Mesenchymal stem cell (in vitro differentiated cells and primary cell): ENCODE results near the gene FCHSD1.

Experiments
- DNase-seq: peaks from one replicate; pipeline ENCODE4 v3.0.0-alpha.2; 2013
- H2AFZ ChIP-seq: one replicate; pipeline ENCODE4 v1.6.1; 2013; ENCODE audit warnings: low read depth, mild to moderate bottlenecking, control low read depth, inconsistent platforms, low read length, moderate library complexity
- H2AK5ac ChIP-seq: 2 replicates; pipeline ENCODE4 v1.6.1; 2013; ENCODE audit warnings: low read length, moderate library complexity, mild to moderate bottlenecking, inconsistent platforms; ENCODE audit not compliant: severe bottlenecking
- H2BK120ac ChIP-seq: one replicate; pipeline ENCODE4 v1.6.1; 2013; ENCODE audit warnings: low read depth, mild to moderate bottlenecking, inconsistent platforms, low read length, moderate library complexity
- H2BK12ac ChIP-seq, 2 experiments: one replicate each; pipeline ENCODE4 v1.6.1; 2013; ENCODE audit warnings: inconsistent platforms in 2 of 2, low read length in 2 of 2, mild to moderate bottlenecking in 2 of 2, moderate library complexity in 2 of 2, control low read depth in 1 of 2
- H2BK15ac ChIP-seq: one replicate; pipeline ENCODE4 v1.6.1; 2013; ENCODE audit warnings: mild to moderate bottlenecking, low read depth, inconsistent platforms; ENCODE audit not compliant: poor library complexity, severe bottlenecking
- H2BK5ac ChIP-seq: 2 replicates; pipeline ENCODE4 v1.6.1; 2013; ENCODE audit warnings: low read depth, mild to moderate bottlenecking, low read length, control low read depth, inconsistent platforms; ENCODE audit not compliant: poor library complexity, severe bottlenecking
- H3K14ac ChIP-seq, 2 experiments: one replicate each; pipeline ENCODE4 v1.6.1; 2013; ENCODE audit warnings: inconsistent platforms in 2 of 2, low read length in 2 of 2, control low read depth in 1 of 2, mild to moderate bottlenecking in 1 of 2, moderate library complexity in 1 of 2
- H3K18ac ChIP-seq, 2 experiments: one replicate each; pipeline ENCODE4 v1.6.1; 2013; ENCODE audit warnings: inconsistent platforms in 2 of 2, low read length in 2 of 2, control low read depth in 1 of 2, low read depth in 1 of 2, mild to moderate bottlenecking in 1 of 2
- H3K23ac ChIP-seq, 2 experiments: one replicate each; pipeline ENCODE4 v1.6.1; 2013; ENCODE audit warnings: inconsistent platforms in 2 of 2, low read length in 2 of 2, mild to moderate bottlenecking in 2 of 2, moderate library complexity in 2 of 2, control low read depth in 1 of 2
- H3K27ac ChIP-seq: 2 replicates; pipeline ENCODE4 v1.5.1; 2013; ENCODE audit warnings: mild to moderate bottlenecking, moderate library complexity, low read length, control low read depth, inconsistent platforms; ENCODE audit not compliant: poor library complexity, severe bottlenecking
- H3K27me3 ChIP-seq, 2 experiments: 2 replicates each; pipeline versions ENCODE4 v1.6.1 to v1.7.0; 2013; ENCODE audit warnings: low read length in 2 of 2, mild to moderate bottlenecking in 2 of 2, moderate library complexity in 2 of 2, control low read depth in 1 of 2, inconsistent platforms in 1 of 2; ENCODE audit not compliant: control insufficient read depth in 1 of 2, insufficient read depth in 1 of 2
- H3K36me3 ChIP-seq, 2 experiments: 2 replicates each; pipeline versions ENCODE4 v1.6.1 to v1.7.0; 2013; ENCODE audit warnings: low read length in 2 of 2, control low read depth in 1 of 2, inconsistent platforms in 1 of 2, low read depth in 1 of 2, mild to moderate bottlenecking in 1 of 2; ENCODE audit not compliant: insufficient read depth in 2 of 2, control insufficient read depth in 1 of 2
- H3K4ac ChIP-seq, 2 experiments: one replicate each; pipeline ENCODE4 v1.6.1; 2013; ENCODE audit warnings: inconsistent platforms in 2 of 2, low read length in 2 of 2, mild to moderate bottlenecking in 2 of 2, moderate library complexity in 2 of 2, control low read depth in 1 of 2, low read depth in 1 of 2
- H3K4me1 ChIP-seq: 2 replicates; pipeline ENCODE4 v1.6.1; 2013; ENCODE audit warnings: low read depth, low read length, control low read depth; ENCODE audit not compliant: control insufficient read depth, insufficient read depth
- H3K4me2 ChIP-seq: 2 replicates; pipeline ENCODE4 v1.6.1; 2013; ENCODE audit warnings: low read length, mild to moderate bottlenecking, inconsistent platforms; ENCODE audit not compliant: poor library complexity, severe bottlenecking
- H3K4me3 ChIP-seq, 2 experiments: 2 replicates each; pipeline versions ENCODE4 v1.5.1 to v1.7.0; 2013; ENCODE audit warnings: low read length in 2 of 2, mild to moderate bottlenecking in 2 of 2, control low read depth in 1 of 2, low read depth in 1 of 2; ENCODE audit not compliant: insufficient read depth in 1 of 2
- H3K79me1 ChIP-seq: replicated peaks from 2 replicates; pipeline ENCODE4 v1.6.1; 2013; ENCODE audit warnings: mild to moderate bottlenecking, control low read depth, low read length, inconsistent platforms; ENCODE audit not compliant: poor library complexity, severe bottlenecking
- H3K9ac ChIP-seq: 2 replicates; pipeline ENCODE4 v1.7.0; 2013; ENCODE audit warnings: mild to moderate bottlenecking, low read length, moderate library complexity
- H3K9me3 ChIP-seq: 2 replicates; pipeline ENCODE4 v1.7.0; 2013; ENCODE audit warnings: mild to moderate bottlenecking, low read length; ENCODE audit not compliant: control insufficient read depth
- H4K8ac ChIP-seq: one replicate; pipeline ENCODE4 v1.6.1; 2013; ENCODE audit warnings: inconsistent platforms, mild to moderate bottlenecking, low read length, moderate library complexity
- H4K91ac ChIP-seq: one replicate; pipeline ENCODE4 v1.6.1; 2013; ENCODE audit warnings: mild to moderate bottlenecking, low read length, inconsistent platforms
- WGBS: methylation state at CpG from one replicate; pipeline ENCODE4 v1.1.7; 2013; ENCODE audit warnings: mixed read lengths; 5-methylcytosine and 5-hydroxymethylcytosine counted together

Gene FCHSD1

DNA sequence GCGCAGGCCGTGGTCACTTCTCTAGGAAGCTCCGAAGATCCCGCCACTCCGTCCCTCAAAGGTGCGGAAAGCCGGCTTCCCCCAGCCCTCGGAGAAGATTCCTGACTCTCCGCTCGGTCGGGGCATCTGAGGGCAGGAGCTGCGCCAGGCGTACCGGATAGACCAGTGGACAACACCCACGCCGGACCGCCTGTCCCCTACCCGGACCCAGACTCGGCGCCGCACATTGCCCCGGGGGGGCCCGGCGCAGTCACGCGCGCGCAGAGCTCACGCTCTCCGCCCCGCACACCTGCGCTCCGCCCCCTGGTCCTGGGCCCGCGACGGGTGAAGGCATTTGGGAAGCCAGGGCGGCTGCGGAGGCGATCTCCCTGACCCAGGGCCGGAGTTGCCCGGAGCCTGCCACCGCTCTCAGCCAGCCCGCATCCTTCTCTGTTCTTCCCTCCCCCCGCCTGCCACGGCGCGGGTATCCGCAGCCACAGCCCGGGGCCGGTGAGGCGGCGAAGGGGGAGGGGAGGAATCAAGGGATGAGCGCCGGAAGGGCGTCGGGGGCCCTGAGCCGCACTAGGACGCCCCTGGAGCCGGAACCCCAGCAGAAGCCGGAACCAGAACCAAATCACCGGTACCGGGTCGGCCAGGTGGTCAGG lies 14.0 kb downstream of the FCHSD1 start:
- H3K9ac ChIP-seq, result peak overlapping the region; percentile 94
- H3K23ac ChIP-seq, result peak overlapping the region in 1 of 2 experiments; percentile 35
- 1% methylated on average over 48 of the region's 63 CpGs for WGBS
- no peak overlapping the region for H3K27ac ChIP-seq
- peaks cover 0 to 4% of the 10 kb centered on the region in 2 experiments for H3K27me3 ChIP-seq
- peak overlapping the region; percentile 33 for H2BK15ac ChIP-seq
- peak overlapping the region in 1 of 2 experiments; percentile 44 for H3K14ac ChIP-seq
- peak overlapping the region; percentile 54 to 63 for H3K18ac ChIP-seq
- peak overlapping the region; percentile 69 to 90 for H3K4me3 ChIP-seq
- H4K8ac ChIP-seq, result no peak overlapping the region
- H3K36me3 ChIP-seq, result peaks cover 27 to 30% of the 10 kb centered on the region in 2 experiments
- peak overlapping the region; percentile 80 for H2AFZ ChIP-seq
- peaks cover 29% of the 10 kb centered on the region for H3K4me1 ChIP-seq
- peak overlapping the region in 1 of 2 experiments; percentile 12 for H2BK12ac ChIP-seq
- peak overlapping the region in 1 of 2 experiments; percentile 54 for H3K4ac ChIP-seq
- no peak overlapping the region for H2BK5ac ChIP-seq
- no peak for DNase-seq
- H2AK5ac ChIP-seq, result no peak overlapping the region
- peaks cover 23% of the 10 kb centered on the region for H3K79me1 ChIP-seq
- H2BK120ac ChIP-seq, result no peak overlapping the region
- no peaks in the 10 kb centered on the region for H3K9me3 ChIP-seq
- peak overlapping the region; percentile 46 for H4K91ac ChIP-seq
- H3K4me2 ChIP-seq, result peak overlapping the region; percentile 98

DNA sequence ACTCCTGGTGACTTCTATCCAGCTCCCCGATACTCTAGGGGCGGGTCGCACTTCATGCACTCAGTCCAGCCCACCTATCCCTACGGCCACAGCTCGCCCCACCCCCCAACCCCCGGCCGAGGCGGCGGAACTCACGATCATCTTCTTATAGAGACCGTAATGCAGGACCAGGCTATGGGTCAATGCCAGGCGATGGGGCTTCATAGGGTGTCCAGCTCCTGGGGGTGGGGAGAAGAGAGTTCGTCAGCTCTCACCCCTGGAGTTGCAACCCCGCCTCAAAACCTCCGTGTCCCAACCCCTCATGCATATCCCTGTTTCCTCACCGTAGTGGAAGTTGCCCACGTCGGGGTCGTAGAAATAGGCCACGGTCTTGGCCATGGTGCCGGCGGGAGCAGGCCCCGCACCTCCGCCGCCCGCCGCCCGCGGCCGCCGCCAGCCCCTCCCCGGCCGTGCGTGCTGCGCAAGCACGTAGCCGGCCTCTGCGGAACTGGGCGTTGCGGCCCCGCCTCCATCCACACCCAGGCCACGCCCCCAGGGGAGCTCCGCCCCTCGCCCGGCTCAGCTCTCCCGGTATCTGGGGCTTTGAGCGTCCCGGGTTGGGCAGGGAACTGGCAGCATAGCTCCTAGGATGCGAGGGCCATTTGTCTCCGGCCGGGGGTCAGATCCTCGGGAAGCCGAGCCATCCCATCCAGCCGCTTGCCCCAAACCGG lies 14.7 kb downstream of the FCHSD1 start, which contains the start of the genes HDAC3 and RELL2:
Gene HDAC3, minus strand, starts transcription at position 437 of the 710 bp plus-strand sequence. Its CDS starts 59 bp downstream, at position 378.
Gene RELL2, plus strand, starts transcription at position 585 of the 710 bp plus-strand sequence. CDS start 1,229 bp downstream, outside the sequence.
- no peaks in the 10 kb centered on the region for H3K9me3 ChIP-seq
- peak within 1 kb of the TSS in 1 of 2 experiments; percentile 92 for H3K14ac ChIP-seq
- H3K4me1 ChIP-seq, result peaks cover 29% of the 10 kb centered on the region
- no peak within 1 kb of the TSS for H2AK5ac ChIP-seq
- H3K18ac ChIP-seq, result peak within 1 kb of the TSS; percentile 72 to 89
- peak within 1 kb of the TSS; percentile 98 for H3K4me2 ChIP-seq
- H3K23ac ChIP-seq, result peak within 1 kb of the TSS in 1 of 2 experiments; percentile 96
- peaks cover 24 to 30% of the 10 kb centered on the region in 2 experiments for H3K36me3 ChIP-seq
- H2BK5ac ChIP-seq, result peak within 1 kb of the TSS; percentile 61
- H3K27ac ChIP-seq, result peak within 1 kb of the TSS; percentile 37
- peak within 1 kb of the TSS; percentile 90 to 94 for H3K4me3 ChIP-seq
- peak within 1 kb of the TSS; percentile 90 for H4K91ac ChIP-seq
- DNase-seq, result peak; percentile 89
- peak within 1 kb of the TSS; percentile 94 for H3K9ac ChIP-seq
- H2BK15ac ChIP-seq, result peak within 1 kb of the TSS; percentile 33
- H3K4ac ChIP-seq, result peak within 1 kb of the TSS; percentile 64 to 71
- H2BK12ac ChIP-seq, result peak within 1 kb of the TSS in 1 of 2 experiments; percentile 12
- peaks cover 0 to 4% of the 10 kb centered on the region in 2 experiments for H3K27me3 ChIP-seq
- no peak within 1 kb of the TSS for H2BK120ac ChIP-seq
- H2AFZ ChIP-seq, result peak within 1 kb of the TSS; percentile 90
- H3K79me1 ChIP-seq, result peaks cover 23% of the 10 kb centered on the region
- peak within 1 kb of the TSS; percentile 67 for H4K8ac ChIP-seq
- 0% methylated on average over 46 of the region's 55 CpGs for WGBS

DNA sequence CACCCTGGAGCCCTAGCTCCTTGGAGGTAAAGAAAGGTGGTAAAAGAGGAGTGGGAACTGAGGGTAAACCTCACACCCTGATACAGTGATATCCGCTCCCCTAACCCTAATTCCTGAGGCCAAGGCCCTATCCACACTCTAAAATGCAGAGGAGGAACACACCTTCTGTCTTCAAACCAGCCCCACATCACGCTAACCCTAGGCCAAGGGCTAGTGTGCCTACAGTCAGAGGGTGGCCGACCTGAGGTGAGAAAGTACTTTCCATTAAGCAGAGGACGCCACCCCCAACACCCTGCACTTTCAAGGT lies 15.2 kb downstream of the FCHSD1 start:
- Histone ChIP-seq H3K4me3 (peak overlapping the region; percentile 90 to 94), H2BK15ac (no peak overlapping the region), H3K4me2 (peak overlapping the region; percentile 72), H4K8ac (no peak overlapping the region), H2AK5ac (no peak overlapping the region), H2AFZ (peak overlapping the region; percentile 90), H3K27me3 (peaks cover 0 to 4% of the 10 kb centered on the region in 2 experiments), H3K4ac (peak overlapping the region in 1 of 2 experiments; percentile 19), H3K9ac (peak overlapping the region; percentile 94), H3K18ac (peak overlapping the region in 1 of 2 experiments; percentile 89), H3K23ac (no peak overlapping the region), H3K36me3 (peaks cover 20 to 25% of the 10 kb centered on the region in 2 experiments), H3K14ac (peak overlapping the region in 1 of 2 experiments; percentile 92), H3K9me3 (no peaks in the 10 kb centered on the region), H2BK5ac (no peak overlapping the region), H3K4me1 (peaks cover 29% of the 10 kb centered on the region), H3K79me1 (peaks cover 23% of the 10 kb centered on the region), H2BK12ac (no peak overlapping the region), H2BK120ac (no peak overlapping the region), H4K91ac (no peak overlapping the region), H3K27ac (no peak overlapping the region)
- no peak for DNase-seq
- WGBS, result 21% methylated on average over 4 of the region's 4 CpGs

GRCh38 chr5:141635646-141636045 lies 15.6 kb downstream of the FCHSD1 start:
- H2AFZ ChIP-seq, result no peak overlapping the region
- no peak overlapping the region for H4K8ac ChIP-seq
- H3K36me3 ChIP-seq, result peaks cover 20 to 24% of the 10 kb centered on the region in 2 experiments
- peaks cover 23% of the 10 kb centered on the region for H3K79me1 ChIP-seq
- H3K9ac ChIP-seq, result peak overlapping the region; percentile 94
- H3K18ac ChIP-seq, result no peak overlapping the region
- no peak overlapping the region for H3K14ac ChIP-seq
- peak overlapping the region; percentile 72 for H3K4me2 ChIP-seq
- peak overlapping the region in 1 of 2 experiments; percentile 90 for H3K4me3 ChIP-seq
- no peak overlapping the region for H2BK120ac ChIP-seq
- no peak overlapping the region for H2BK5ac ChIP-seq
- H3K23ac ChIP-seq, result no peak overlapping the region
- no peak overlapping the region for H3K4ac ChIP-seq
- WGBS, result no CpG with 5 or more reads among the region's 7 CpGs
- no peak overlapping the region for H4K91ac ChIP-seq
- DNase-seq, result no peak
- peaks cover 0 to 4% of the 10 kb centered on the region in 2 experiments for H3K27me3 ChIP-seq
- H2BK15ac ChIP-seq, result no peak overlapping the region
- H3K27ac ChIP-seq, result no peak overlapping the region
- no peaks in the 10 kb centered on the region for H3K9me3 ChIP-seq
- H2BK12ac ChIP-seq, result no peak overlapping the region
- H3K4me1 ChIP-seq, result peaks cover 28% of the 10 kb centered on the region
- no peak overlapping the region for H2AK5ac ChIP-seq
